Fibroblast of villous mesenchyme (primary cell): Measurements from ENCODE around the gene CLCN3. TPM values are rescaled to one million over a fixed set of nuclear protein-coding genes. Genes with fewer than 3 reads are reported as not detected.
"Not testable (repeated sequence)": the region's sequence is repeated elsewhere in the genome, so short reads cannot be mapped to it uniquely, and the experiment has no call there.

Source experiments
- DNase-seq: peaks from one replicate; pipeline ENCODE4 v3.0.0-alpha.2; 2010; ENCODE audit warnings: low read depth
- H3K4me3 ChIP-seq: 2 replicates; pipeline ENCODE4 v1.5.1; 2011; ENCODE audit warnings: low read depth, mild to moderate bottlenecking, low read length
- CTCF ChIP-seq: IDR thresholded peaks from 2 replicates; pipeline ENCODE4 v1.5.1; 2012; ENCODE audit warnings: low read depth, mild to moderate bottlenecking, low read length; ENCODE audit not compliant: insufficient read depth
- total RNA-seq: library from RNA; depleted of rRNA; stranded (reverse); fragments of >200 nt; gene quantifications from 2 replicates; pipeline ENCODE4 v1.2.3, GENCODE V29; 2012

Gene CLCN3
- total RNA-seq = 27.1 and 30.7 TPM in 2 replicates

- peak within 1 kb of the TSS; percentile 96 for H3K4me3 ChIP-seq
- TF ChIP-seq CTCF = no peak
- peak; percentile 96 for DNase-seq
Measured at GRCh38 chr4:169619958-169620879, at the start of gene CLCN3. Gene CLCN3 (plus strand): TSS chr4:169620578. CDS start chr4:169635929, 15,351 bp downstream.

- not testable (repeated sequence) for H3K4me3 ChIP-seq, DNase-seq
Measured at GRCh38 chr4:169571012-169571411, 49.4 kb upstream of the CLCN3 start.

GRCh38 chr4:169571435-169571834, 48.9 kb upstream of the CLCN3 start:
- no peak for DNase-seq
- no peak overlapping the region for H3K4me3 ChIP-seq
- TF ChIP-seq CTCF = no peak

- no peak for DNase-seq
Measured at GRCh38 chr4:169573889-169574288, 46.5 kb upstream of the CLCN3 start.

GRCh38 chr4:169582203-169582602, 38.2 kb upstream of the CLCN3 start:
- H3K4me3 ChIP-seq = no peak overlapping the region
- DNase-seq = no peak
- TF ChIP-seq CTCF = no peak

More at GRCh38 chr4:169573889-169574288, 46.5 kb upstream of the CLCN3 start:
- no peak for TF ChIP-seq CTCF
- H3K4me3 ChIP-seq = no peak overlapping the region

- no peak for DNase-seq
- no peak for TF ChIP-seq CTCF
- H3K4me3 ChIP-seq = no peak overlapping the region
Measured at GRCh38 chr4:169582706-169583105, 37.7 kb upstream of the CLCN3 start.

- no peak overlapping the region for H3K4me3 ChIP-seq
- no peak for TF ChIP-seq CTCF
- peak; percentile 80 for DNase-seq
Measured at GRCh38 chr4:169583563-169583962, 36.8 kb upstream of the CLCN3 start.
